Stimulated activated CD8-positive, alpha-beta memory T cell treated with anti-CD3 and anti-CD28 coated beads, Interleukin-12 subunit alpha, Interleukin-12 subunit beta, amount 100 ng/mL, for 1 hour (primary cell): Measurements from ENCODE around the gene RTN4RL1.
"Not testable (repeated sequence)": the region's sequence is repeated elsewhere in the genome, so short reads cannot be mapped to it uniquely, and the experiment has no call there.

ENCODE experiments used
- DNase-seq: peaks from one replicate; pipeline ENCODE4 v3.0.0-alpha.2; 2020; ENCODE audit warnings: low read depth

Gene RTN4RL1

DNA sequence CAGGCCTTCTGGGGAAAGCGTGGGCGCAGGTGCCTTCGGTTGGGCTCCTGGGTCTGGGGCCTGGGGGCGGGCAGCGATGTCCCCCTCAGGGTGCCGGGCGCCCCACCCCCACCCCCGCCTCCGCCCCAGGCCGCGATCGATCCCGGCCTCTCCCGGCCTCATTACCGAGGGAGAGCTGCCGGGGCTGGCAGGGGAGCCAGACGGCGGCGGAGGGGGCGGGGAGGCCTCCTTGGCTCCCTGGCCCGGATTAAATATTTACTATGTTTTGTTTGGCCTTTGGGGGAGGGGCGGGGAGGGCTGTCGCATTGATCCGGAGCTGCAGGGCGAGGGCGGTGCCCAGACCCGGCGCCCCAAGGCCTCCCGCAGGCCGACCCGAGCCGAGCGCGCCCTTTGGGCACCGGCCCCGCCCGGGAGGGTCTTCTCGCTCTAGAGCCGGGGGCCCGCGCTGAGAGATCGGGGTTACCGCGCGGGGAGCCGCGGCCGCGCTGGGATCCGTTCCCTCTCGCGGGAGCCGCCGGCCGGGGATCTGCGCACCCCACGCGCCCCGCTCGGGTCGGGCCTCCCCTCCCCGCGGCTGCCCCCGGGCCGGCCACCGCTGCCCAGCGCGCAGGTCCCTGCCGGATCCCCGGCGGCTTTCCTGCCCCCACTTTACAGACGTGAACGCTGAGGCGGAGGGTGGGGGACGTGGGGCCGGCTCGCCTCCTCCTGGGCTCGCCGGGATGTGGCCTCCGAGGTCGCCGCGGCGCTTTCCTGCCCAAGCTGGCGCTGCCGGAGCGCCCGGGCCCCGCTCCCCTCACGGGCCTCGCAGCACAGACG, 27.0 kb downstream of the RTN4RL1 start:
- DNase-seq: no peak

DNA sequence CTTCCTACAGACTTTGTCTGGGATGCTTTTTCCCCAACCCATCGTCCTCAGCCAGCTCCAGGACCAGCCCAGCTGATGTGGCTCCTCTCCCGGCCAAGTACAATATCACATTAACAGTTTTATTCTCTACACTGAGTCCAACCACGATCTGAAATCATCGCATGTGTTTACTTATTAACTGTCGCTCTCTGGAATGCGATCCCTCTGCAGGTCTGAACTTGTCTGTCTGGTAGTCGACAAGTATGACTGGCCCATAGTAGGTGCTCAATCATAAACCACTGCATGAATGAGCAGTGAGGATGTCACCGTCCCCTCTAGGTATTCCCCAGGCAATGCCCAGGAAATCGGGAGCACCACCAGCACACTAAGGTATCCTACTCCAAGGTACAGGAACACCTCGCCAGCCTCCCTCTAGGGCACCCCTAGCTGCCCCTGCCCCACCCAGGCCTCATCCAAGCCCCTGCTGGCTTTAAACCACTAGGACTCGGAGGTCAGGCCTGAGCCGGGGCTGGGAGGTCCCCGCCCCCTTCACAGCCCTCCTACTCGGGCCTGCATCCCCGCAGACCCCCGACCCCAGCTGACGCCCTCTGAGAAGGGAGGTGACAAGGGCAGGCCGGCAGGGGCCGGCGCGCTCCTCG, 27.7 kb downstream of the RTN4RL1 start:
- no peak for DNase-seq

DNA sequence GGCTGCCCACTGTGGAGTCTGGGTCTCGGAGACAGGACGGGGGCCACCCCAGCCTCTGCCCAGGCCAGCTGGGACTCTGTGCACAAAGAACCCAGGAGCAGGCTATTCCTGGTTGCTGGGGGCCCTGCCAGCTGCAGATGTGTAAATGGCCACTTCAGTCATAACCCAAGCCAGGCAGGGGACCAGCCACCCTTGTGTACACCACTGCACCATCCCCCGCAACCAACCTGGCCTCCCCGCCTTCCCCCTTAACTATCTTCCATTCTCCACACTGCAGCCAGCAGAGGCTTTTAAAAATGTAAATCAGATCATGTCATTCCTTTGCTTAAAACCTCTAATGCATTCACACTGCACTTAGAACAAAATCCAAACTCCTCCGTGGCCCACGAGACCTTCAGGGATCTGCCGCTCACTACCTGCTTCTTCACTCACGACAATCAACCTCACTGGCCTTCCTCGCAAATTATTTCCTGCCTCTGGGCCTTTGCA, 28.3 kb downstream of the RTN4RL1 start:
- DNase-seq: no peak

DNA sequence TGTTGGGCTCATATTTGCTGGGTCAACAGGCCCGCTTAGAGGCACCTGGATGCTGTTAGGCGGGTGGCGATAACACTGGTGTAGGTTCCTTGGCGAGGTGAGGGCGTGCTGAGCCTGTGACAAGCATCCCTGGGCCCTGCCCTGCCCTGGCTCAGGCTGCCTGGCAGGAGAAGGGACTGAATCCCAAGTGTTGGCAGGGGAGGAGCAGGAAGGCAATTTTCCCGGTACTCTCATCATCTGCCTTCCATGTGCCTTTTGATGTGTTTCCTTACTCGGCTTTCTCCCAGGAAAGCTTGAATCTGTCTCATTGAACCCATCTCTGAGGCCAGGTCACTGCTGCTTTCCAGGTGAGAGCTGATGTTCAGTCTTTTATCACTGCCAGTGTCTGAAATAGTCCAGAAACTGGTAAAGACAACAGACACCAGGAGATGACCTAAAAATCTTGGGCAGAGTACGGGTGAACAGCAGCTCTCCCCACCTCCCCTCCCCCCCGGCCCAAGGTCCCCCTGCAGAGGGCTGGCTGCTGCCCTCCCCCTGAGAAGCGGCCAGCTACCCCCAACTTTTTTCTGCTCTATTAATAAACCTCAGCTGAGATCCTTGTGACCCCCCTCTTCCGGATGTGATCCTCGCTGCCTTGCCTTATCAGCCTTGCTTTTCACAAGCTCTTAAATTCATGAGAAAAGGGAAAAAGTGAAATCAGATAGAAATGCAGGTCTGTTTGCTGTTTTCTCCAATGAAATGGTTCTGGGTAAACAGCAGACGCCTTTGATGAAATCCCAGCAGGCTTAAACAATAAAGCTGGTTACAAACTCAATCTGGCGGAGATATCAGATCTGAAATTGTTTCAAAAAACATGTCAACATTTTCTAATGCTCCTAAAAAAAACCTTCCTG, 29.0 kb downstream of the RTN4RL1 start:
- DNase-seq: no peak

DNA sequence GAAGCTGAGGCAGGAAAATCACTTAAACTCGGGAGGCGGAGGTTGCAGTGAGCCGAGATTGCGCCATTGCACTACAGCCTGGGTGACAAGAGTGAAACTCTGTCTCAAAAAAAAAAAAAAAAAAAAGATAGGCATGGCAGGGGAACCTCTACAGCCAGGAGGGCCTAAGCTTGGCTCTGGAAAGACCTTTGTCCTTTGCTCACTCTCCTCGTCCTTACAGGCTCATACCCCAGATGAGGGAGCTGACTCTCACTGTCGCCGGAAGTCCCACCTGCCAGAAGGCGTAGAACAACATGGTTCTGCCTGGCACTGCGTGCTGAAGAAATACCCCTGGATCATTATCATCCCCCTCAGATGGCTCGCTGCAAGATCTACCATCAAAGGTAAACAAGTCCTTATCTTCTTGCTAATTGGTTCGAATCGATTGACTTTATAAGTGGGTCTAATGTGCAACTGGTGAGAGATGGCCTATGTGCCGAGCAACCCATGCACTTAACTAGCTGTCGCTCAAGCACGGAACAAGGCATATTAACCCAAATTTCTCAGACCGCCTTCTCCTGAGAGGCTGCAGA, 29.7 kb downstream of the RTN4RL1 start:
- no peak for DNase-seq

DNA sequence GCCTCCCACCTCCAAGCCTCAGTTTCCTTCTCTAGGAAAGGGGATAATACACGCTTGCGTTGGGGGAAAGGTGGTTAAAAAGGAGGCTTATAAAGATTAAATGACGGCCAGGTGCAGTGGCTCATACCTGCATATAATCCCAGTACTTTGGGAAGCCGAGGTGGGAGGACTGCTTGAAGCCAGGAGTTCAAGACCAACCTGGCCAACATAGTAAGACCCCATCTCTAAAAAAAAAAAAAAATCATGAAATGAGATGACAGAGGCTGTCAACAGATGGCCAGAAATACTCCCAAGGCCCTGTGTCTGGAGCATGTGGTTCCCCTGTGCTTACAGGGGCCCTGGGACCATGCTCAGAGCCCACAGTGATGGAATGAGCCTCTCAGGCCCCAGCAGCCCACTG, 30.4 kb downstream of the RTN4RL1 start:
- DNase-seq: no peak

DNA sequence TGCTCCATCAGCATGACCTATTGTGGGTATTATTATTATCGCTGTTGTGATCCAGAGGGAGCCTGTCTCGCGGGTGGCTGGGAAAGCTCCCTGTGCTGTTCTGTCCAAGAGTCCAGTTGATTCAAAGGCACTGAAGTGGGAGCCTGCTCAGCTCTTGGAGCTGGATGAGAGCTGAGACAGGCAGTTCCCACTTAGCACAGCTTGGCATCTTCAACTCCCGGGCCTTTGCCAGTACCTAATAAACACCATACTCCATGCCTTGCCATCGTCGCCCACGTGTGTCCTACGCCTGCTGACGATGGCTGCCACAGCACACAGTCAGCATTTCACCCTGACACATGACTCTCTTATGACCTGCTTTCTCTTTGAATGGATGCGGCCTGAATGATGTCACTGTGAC, 32.6 kb downstream of the RTN4RL1 start:
- no peak for DNase-seq

DNA sequence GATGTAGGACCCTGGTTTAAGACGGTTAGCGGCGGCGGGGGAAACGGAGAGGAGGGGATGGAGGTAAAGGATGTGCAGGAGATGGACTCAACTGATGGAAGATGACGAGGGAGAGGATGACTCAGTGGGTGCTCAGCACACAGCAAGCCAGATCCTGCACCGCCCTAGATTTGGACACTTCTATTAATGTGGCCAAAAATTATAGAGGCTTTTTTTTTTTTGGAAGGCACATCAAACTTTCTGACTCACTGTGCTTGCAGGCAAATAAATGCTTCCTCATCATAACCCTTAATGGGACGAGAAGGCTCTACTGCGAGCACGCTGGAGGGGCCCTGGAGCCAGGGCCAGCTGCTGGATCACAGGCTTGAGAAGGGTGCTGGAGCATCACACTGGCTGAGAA, 36.0 kb downstream of the RTN4RL1 start:
- DNase-seq: no peak

DNA sequence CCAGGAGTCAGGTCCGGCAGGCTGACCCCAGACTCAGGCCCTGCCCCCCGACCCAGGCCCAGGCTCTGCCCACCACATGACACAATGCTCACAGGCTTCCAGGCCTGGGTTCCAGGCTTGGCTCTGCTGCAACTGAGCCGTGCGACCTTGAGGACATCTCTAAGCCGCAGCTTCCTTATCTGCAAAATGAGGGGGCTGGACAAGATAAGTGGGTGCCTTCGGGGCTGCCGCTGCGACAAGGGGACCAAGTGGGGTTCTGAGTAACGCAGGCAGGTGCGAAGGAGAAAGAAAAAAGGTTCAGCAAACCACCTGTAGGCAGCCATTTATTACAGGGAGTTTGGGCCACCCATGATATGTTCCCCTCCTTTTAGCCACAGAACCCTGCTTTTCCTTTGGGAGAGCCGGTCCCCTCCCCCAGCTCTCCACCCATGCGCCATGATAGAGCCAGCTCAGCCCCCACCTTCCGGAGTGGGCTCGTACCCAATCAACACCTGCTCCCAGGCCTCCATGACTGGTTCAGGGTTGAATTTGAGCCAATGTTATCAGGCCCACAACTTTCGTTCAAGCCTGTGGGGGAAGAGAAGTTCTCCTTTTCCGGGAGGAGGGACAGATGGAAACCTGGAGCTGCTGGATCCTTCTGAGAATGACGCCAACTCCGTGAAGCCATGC, 38.2 kb downstream of the RTN4RL1 start:
- no peak for DNase-seq

DNA sequence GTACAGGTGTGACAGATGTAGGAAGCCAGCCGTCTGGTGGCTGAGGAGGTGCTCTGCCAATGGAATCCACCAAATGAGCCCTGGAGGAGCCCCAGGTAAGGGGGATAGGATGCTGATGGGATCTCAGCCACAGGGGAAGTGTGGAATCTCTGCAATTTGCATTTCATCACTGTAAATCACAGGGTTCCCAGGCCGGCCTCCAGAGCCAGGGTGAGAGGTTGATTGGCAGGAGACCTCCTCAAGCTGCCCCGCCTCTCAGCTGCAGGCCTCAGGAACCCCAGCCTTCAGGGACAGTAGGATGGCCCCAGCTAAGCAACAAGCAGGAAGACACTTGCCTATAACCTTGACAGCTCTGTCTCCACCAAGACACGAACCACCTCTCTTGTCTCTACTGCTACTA, 39.4 kb downstream of the RTN4RL1 start:
- no peak for DNase-seq

DNA sequence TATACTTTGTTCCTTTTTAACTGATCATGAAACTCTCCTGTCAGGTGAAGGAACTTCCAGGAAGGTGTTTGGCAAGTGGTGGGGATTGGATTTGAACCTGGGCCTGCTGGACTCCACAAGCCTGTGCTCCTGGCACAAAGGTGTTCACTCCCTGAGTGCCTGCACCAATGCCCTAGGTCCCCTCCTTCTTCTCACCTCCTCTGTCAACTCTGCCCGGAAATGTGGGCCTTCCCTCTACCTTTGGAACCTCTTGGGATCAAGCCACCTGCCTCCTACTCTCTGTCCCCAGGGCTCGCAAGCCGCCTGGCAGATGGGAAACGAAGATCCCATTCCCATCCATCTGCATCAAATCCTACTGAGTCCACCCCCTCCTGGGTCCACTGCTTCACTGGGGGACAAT, 40.0 kb downstream of the RTN4RL1 start:
- no peak for DNase-seq

DNA sequence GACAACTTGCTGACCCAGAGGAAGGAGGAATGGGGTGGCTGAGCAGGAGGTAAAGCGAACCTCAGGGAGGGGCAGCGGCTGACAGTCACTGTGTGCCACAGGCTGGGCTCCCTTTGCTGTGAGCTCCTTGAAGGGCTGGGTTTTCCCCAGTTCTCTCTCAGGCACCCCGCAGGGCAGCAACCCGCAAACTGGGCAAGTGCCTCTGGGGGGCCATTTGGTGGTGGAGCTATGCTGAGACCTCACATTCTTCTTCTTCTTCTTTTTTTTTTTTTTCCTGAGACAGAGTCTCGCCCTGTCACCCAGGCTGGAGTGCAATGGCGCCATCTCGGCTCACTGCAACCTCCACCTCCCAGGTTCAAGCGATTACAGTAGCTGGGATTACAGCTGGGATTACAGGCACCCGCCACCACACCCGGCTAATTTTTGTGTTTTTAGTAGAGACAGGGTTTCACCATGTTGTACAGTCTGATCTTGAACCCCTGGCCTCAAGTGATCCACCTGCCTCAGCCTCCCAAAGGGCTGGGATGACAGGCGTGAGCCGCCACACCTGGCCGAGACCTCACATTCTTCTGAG, 42.3 kb downstream of the RTN4RL1 start:
- not testable (repeated sequence) for DNase-seq

DNA sequence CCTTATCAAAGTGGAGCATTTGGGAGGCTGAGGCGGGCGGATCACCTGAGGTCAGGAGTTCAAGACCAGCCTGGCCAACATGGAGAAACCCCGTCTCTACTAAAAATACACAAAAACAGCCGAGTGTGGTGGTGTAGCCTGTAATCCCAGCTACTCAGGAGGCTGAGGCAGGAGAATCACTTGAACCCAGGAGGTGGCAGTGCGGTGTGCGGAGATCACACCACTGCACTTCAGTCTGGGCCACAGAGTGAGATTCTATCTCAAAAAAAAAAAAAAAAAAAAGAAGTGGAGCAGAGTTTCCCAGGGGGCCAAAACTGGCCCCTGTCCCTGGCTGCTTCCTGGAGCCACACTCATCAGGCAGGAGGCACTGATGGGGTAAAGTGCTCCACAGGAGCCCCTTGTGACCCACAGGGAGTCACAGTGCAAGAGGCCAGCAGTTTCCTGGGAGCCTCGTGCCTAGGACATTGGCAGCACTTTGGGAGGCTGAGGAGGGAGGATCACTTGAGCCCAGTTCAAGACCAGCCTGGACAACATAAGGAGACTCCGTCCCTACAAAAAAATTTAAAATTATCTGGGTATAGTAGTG, 44.4 kb downstream of the RTN4RL1 start:
- DNase-seq: no peak

DNA sequence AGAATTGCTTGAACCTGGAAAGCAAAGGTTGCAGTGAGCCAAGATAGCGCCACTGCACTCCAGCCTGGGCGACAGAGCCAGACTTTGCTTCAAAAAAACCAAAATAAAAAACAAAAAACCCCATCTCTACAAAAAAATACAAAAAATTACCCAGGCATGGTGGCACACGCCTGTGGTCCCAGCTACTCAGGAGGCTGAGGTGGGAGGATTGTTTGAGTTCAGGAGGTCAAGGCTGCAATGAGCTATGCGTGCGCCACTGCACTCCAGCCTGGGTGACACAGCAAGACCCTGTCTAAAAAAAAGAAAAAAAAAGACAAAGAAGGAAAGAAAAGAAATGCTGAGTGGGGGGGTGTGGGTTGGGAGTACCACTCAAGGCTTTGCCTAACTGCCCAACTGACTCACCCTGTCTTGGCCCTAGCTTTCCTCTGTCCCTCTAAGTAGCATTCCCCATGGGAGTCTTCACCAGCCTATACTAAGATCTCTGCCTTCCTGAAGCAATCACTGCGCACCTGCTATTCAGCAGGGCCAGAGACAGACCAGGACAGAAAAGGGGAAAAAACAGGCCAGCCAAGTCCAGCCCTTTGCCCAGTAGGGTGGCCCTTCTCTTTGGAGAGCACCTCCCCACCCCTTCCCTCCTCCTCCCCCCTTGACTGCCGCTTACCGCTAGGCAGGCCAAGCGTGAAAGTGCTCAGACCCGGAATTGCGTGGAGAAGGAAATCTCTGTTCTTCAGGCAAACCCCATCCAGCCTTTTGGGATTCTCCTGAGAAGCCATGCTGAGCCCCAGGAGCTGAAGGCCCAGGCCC, 45.8 kb downstream of the RTN4RL1 start:
- no peak for DNase-seq

DNA sequence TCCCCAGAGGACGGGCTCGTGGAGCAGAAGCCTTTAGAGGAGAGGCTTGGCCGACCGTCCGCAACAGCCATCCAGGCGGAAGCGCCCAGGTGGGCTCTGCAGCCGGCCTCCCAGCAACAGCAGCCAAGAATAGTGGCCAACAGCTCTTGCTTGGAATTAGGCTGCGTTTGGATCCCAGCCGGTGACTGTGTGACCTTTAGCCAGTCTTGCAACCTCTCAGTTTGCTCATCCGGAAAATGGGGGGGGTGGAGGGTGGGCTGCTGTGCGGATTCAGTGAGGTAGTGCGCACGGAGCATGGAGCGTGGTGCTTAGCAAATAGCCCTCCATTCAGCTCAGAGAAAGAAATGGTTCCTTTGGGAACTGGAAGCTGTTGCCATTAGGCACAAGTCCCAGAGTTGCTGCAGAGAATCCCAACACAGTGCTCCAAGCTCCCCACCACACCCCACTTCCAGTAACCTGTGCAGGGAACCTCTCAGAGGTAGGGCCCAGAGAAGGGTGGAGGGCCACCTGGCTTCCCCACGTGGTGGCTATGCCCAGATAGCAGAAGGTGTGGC, 46.7 kb downstream of the RTN4RL1 start:
- no peak for DNase-seq

DNA sequence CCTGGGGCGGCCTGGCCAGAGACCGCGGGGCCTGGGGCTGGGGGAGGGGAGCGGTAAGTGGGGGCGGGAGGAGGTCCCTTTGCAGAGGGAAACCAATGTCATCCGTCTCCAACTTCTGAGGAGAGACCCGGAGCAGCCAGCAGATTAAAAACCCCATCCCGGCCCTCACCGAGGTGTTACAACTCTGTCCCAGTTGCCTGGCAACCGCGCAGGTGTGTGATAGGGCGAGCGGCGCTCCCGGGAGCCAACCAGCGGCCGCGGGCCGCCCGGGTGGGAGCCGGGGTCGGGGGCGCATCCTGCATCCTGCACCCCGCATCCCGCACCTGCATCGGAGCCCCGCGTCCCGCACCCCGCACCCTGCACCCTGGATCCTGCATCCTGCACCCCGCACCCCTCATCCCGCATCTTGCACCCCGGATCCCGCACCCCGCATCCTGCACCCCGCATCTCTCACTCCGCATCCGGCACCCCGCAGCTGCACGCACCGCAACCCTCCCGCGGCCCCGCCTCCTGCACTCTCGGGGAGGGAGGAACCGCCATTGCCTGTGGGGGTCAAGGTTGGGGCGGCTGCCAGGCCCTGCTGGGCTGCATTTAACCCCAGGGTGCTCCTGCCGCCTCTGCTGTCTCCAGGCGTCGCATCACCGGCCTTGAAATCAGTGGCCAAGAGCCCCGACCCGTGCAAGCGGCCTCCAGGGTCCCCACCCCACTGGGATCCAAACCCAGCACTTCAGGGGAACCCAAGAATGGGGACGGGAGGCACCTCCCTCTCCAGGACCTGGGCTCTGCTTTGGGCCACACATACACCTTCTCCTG, 47.3 kb downstream of the RTN4RL1 start:
- DNase-seq: no peak

DNA sequence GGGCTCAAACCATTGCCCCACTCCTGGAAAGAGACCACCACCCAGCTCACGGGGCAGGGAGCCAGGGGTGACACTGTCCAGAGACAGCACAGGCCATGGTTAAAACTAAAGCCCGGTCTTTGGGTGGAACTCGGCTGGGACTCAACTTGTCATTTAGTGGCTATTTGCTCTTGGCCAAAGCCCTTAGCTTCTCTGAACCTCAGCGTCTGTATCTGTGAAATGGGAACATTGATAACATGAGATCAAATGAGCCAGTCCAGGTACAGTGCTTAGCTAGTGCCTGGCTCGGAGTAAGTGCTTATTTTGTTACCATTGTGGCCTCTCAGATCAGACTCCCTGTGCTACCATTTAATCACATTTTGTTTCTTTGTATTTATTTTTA, 48.5 kb downstream of the RTN4RL1 start:
- DNase-seq: no peak

DNA sequence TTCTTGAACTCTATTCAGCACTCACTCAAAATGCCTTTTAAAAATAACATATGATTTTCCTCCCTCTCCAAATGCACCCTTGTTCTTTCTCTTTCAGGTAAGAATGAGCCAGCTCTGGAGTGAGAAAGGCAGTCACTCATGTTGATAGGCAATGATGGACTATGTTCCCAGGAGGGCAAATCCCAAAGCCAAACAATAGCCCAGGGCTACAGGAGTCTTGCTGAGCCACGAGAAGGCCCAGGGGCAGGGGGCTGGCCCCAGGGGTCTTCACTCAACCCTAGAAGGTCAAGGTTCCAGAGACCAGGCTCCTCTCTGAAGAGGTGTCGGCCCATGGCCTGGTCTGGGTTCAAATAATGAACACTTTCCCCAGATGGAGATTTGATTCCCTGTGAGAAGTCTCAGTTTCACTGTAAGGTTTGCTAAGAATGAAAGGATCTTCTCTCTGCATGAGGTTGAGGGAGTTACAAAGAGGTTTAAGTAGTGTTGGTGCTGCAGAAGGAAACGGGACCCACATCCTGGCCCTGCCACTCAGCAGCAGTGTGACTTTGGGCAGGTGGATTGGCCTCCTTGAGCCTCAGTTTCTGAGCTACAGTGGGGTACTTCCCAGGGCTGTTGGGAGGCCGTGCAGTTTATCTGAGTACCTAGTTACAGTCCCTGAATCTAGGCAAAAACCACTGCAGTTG, 49.0 kb downstream of the RTN4RL1 start:
- DNase-seq: no peak
